Measurements from ENCODE around the gene SLC22A6.
"Not testable (repeated sequence)": the region's sequence is repeated elsewhere in the genome, so short reads cannot be mapped to it uniquely, and the experiment has no call there.

The SLC22A6 gene

GRCh38 chr11:62985041-62985750, 429 bp upstream of the SLC22A6 start:
- DNase-seq (ENCODE audit: low spot score), result no peak

GRCh38 chr11:62983536-62984199, 1.1 kb downstream of the SLC22A6 start:
- no peak for DNase-seq (ENCODE audit: low spot score)

GRCh38 chr11:62981743-62982142, 3.0 kb downstream of the SLC22A6 start:
- DNase-seq (ENCODE audit: low spot score), result no peak

GRCh38 chr11:62980133-62980760, 4.5 kb downstream of the SLC22A6 start:
- no peak for DNase-seq (ENCODE audit: low spot score)

- peak; percentile 22 for DNase-seq (ENCODE audit: low spot score)
These were observed 8.7 kb downstream of the SLC22A6 start for GRCh38 chr11:62976109-62976508.

- peak; percentile 17 for DNase-seq (ENCODE audit: low spot score)
These were observed 9.8 kb downstream of the SLC22A6 start for GRCh38 chr11:62974848-62975522.

- no peak for DNase-seq (ENCODE audit: low spot score)
These were observed 19.2 kb downstream of the SLC22A6 start for GRCh38 chr11:62965574-62965973.

GRCh38 chr11:62962391-62962790, 22.4 kb downstream of the SLC22A6 start:
- no peak for DNase-seq (ENCODE audit: low spot score)

- DNase-seq (ENCODE audit: low spot score), result no peak
These were observed 23.7 kb downstream of the SLC22A6 start for GRCh38 chr11:62961017-62961570.

- no peak for DNase-seq (ENCODE audit: low spot score)
These were observed 25.3 kb downstream of the SLC22A6 start for GRCh38 chr11:62959422-62959980.

GRCh38 chr11:62958547-62959421, 26.0 kb downstream of the SLC22A6 start:
- DNase-seq (ENCODE audit: low spot score), result no peak

GRCh38 chr11:62957147-62957546, 27.6 kb downstream of the SLC22A6 start:
- no peak for DNase-seq (ENCODE audit: low spot score)

GRCh38 chr11:62954478-62954877, 30.3 kb downstream of the SLC22A6 start:
- no peak for DNase-seq (ENCODE audit: low spot score)

- DNase-seq (ENCODE audit: low spot score), result no peak
These were observed 31.0 kb downstream of the SLC22A6 start for GRCh38 chr11:62953811-62954210.

- no peak for DNase-seq (ENCODE audit: low spot score)
These were observed 35.9 kb downstream of the SLC22A6 start for GRCh38 chr11:62948765-62949320.

GRCh38 chr11:62945538-62945937, 39.2 kb downstream of the SLC22A6 start:
- not testable (repeated sequence) for DNase-seq (ENCODE audit: low spot score)

GRCh38 chr11:62937528-62937927, 47.2 kb downstream of the SLC22A6 start:
- DNase-seq (ENCODE audit: low spot score), result not testable (repeated sequence)

GRCh38 chr11:62934496-62934785, 50.3 kb downstream of the SLC22A6 start:
- DNase-seq (ENCODE audit: low spot score), result no peak

- no peak for DNase-seq (ENCODE audit: low spot score)
These were observed 50.8 kb downstream of the SLC22A6 start for GRCh38 chr11:62933750-62934495.

- DNase-seq (ENCODE audit: low spot score), result no peak
These were observed 51.5 kb downstream of the SLC22A6 start for GRCh38 chr11:62933285-62933684.

All from germinal center (tissue), 1 donor.